GOT3 (cell line): ENCODE results near the gene FAM25A.
"Not testable (repeated sequence)": the region's sequence is repeated elsewhere in the genome, so short reads cannot be mapped to it uniquely, and the experiment has no call there.

ENCODE experiments used
- DNase-seq: peaks from one replicate; lab custom pipeline; 2025; ENCODE audit warnings: mixed read lengths; lab: John Stamatoyannopoulos, UW

FAM25A gene

DNA sequence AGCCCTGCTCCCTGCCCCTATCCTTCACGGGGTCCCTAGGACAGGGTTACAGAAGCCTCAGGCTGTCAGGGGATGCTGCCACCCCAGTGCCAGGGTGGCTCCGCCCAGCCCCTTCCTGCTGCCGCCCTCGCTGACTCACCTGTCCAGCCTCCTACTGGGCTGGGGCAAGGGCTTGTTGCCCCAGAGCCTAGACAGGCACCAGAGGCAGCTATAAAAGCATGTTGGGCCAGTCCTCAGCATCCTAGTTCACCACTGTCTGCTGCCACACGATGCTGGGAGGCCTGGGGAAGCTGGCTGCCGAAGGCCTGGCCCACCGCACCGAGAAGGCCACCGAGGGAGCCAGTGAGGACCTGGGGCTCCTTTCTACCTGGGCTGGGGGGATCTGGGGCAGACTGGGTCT is at the start of gene FAM25A:
Gene FAM25A (plus strand): TSS at position 239 of the 400 bp plus-strand sequence. CDS start 31 bp downstream, at position 270.
- not testable (repeated sequence) for DNase-seq

DNA sequence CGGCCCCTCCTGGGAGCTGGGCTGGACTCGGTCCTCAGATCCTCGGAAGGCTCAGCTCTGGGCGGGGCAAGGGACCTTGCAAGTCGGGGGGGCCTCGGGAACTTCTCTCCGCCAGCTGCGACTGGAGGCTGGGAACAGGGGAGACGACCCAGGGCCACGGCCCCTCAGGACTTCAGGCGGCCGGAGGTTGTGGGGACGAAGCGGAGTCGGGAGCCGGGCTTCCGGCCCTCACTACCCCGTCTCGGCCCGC is 49.2 kb upstream of the FAM25A start:
- DNase-seq, result no peak

DNA sequence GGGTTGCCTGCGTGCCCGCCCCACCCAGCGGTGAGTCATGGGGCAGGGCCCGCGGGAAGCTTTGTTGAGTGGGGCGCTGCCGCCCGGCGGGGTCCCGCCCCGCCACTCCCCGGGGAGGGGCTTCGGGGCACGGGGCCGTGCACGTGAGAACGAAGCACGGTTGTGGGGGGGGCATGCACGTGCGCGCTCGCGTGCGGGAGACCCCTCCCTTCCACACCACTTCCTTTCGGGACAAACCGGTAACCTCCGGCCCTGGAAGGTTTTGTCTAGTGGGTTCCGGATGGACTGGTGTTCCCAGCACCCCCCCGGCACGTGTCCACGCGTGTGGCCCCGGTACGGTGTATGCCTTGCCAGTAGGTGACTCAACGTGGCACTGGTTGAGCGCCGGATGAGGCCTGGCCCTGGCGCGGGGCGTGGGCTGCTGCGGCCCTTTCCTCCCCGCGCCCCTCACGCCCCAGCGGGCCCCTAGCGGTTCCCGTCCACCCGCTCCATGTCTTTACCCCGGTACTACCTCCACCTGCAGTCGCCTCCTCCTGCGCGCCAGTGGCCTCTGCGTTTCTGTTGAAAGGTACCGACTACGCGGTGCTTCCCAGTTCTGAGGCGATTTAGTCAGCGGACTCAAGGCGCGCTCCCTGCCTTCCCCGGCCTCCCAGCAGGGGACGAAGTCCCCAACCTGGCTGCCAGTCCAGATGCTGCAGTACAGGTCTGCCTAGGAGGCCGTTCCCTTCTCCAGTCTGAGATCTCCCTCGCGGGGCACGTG is 48.7 kb upstream of the FAM25A start:
- peak; percentile 72 for DNase-seq

DNA sequence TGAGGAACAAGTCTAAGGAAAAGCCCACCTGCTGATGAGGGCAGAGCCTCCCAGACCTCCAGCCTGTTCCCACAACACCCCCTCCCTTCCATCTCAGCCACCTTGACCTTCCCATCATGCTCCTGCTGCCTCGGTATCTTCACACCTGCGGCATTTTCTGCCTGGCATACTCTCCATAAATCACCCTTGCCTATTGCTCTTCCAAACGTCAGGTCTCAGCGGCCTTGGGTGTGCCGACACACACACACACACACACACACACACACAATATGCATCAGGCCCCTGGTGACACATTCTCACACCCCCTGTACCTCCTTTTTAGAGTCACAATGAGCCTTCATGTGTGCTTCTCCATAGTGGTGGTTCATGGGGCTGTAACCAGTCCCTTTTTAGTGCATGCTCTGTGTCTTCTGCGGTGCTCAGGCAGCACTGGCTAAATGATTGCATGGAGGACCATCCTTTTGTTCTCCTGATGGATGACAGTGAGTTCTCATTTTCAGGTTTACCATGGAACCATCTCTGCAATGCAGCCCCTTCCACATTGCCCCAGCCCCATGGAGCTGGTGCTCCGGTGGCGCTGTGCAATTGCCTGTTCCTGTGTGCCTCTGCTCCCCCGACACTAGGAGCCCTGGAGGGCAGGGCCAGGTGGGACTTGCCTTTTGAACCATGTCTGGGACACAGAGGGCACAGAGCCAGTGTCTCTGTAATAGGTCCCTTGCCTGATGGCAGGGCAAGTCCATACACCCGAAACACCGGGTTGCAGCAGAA is 47.3 kb upstream of the FAM25A start:
- DNase-seq, result no peak

DNA sequence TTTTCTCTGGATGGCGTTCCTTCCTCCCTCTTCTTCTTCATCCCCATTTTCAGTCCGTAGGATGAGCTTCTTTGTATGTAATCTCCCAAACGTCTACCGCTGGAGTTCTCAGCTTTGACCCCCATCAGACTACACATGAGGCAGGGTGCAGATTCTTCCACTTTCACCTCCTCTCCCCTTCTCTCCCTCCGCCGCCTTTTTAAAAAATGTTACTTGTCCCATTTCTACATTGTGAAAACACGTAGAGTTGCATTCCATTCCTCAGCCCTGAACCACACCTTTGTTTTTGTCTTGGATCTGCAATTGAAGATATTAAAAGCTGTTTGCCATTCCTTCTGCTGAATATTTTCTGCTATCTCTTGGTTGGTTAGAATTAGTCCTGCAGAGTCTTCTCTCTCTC is 45.6 kb upstream of the FAM25A start:
- DNase-seq, result no peak

DNA sequence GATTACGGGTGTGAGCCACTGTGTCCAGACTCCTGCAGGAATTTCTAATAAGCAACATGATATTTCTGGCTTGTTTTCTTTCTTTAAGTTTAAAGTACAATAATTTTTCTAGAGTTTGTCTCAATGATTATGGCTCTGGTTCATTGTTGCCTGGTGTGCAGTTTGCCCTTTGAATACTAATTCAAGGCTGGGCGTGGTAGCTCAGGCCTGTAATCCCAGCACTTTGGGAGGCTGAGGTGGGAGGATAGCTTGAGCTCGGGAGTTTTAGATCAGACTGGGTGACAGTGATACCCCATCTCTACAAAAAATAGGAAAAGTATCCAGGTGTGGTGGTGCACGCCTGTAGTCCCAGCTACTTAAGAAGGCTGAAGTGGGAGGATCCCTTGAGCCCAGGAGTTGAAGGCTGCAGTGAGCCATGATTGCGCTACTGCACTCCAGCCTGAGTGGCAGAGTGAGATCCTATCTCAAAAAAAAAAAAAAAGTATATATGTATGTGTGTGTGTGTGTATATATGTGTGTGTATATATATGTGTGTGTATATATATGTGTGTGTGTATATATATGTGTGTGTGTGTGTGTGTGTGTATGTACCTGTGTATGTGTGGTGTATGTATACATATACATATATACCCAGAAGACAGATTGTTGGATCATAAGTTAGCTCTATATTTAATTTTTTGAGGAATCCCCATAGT is 43.6 kb upstream of the FAM25A start:
- no peak for DNase-seq

DNA sequence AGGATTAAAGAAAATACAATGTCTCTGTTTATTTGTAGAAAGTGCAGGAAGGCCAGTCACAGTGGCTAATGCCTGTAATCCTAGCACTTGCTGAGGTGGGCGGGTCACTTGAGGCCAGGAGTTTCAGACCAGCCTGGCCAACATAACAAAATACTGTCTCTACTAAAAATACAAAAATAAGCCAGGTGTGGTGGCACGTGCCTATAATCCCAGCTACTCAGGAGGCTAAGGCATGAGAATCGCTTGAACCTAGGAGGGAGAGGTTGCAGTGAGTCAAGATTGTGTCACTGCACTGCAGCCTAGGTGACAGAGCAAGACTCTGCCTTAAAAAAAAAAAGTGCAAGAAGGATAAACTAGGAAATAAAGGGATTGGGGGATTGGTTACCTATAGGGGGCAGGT is 41.6 kb upstream of the FAM25A start:
- not testable (repeated sequence) for DNase-seq

DNA sequence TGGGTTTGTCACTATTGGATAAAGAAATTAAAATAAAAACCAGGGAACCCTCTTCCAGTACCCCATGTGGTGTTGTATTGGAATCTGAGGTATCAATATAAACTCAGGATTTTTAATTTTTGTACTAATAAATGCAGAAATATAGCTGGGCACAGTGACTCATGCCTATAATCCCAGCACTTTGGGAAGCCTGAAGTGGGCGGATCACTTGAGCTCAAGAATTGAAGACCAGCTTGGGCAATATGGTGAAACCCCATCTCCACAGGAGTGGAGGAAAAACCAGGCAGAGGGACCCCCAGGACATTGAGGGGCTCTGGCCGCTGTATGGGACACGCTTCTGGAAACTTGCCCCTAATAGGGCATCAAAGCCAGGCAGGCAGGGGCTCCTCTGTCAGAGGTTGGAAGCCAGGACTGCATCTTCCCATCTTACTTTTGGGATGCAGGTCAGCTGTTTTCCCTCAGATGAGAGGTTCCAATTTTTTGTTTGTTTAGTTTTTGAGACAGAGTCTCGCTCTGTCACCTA is 40.7 kb upstream of the FAM25A start:
- no peak for DNase-seq

DNA sequence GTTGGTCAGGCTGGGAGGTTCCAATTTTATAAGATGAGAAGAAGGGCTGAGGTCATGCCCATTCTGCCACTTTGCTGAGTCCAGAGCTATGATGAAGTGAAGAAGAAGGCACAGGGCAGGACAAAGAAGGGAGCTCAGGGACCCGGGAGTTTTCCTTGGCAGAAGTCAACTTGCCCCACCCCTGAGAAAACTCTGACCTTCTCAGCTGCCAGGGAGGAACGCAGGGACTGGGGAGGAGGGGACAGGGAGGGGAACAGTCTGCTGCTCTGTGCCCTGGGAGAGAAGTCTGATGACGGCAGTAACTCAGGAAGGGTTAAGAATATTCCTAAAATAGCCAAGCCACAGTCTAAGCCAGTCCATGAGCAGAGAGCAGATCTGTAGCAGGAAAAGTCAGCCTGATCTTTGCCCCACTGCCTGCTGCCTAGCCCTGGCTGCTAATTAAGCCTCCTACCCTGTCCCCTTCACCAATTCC is 40.1 kb upstream of the FAM25A start:
- DNase-seq, result no peak

DNA sequence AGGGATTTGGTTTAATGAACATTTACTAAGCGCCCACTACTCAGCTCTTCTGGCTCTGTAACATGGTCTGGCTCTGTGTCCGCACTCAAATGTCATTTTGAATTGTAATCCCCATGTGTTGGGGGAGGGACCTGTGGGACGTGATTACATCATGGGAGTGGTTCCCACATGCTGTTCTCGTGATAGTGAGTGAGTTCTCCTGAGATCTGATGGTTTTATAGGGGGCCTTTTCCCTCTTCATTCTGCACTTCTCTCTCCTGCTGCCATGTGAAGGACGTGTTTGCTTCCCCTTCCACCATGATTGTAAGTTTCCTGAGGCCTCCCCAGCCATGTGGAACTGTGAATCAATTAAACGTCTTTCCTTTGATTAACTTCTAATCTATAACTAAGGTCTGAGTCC is 39.1 kb upstream of the FAM25A start:
- DNase-seq, result not testable (repeated sequence)

DNA sequence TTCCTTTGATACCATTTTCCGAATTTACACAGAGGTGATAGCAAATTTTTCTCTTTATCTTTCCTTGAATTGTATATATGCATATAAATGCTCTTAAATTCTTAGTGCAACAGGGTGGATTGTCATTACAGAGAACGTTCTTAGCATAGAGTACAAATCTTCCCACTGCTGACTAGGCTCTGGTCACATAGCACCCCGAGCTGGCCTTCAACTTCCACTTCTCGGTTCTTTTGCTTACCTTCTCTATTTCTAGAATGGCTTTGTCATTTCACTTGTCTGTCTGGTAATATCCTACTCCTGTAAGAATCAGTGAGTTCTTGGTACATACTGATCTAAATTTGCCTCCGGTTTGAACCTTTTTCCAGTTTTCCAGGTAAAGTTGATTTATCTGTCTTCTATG is 38.4 kb upstream of the FAM25A start:
- no peak for DNase-seq

DNA sequence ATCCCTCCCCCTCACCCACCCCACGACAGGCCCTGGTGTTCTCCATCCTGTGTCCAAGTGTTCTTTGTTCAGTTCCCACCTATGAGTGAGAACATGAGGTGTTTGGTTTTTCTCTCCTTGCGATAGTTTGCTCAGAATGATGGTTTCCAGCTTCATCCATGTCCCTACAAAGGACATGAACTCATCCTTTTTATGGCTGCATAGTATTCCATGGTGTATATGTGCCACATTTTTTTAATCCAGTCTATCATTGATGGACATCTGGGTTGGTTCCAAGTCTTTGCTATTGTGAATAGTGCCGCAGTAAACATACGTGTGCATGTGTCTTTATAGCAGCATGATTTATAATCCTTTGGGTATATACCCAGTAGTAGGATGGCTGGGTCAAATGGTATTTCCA is 35.6 kb upstream of the FAM25A start:
- not testable (repeated sequence) for DNase-seq

DNA sequence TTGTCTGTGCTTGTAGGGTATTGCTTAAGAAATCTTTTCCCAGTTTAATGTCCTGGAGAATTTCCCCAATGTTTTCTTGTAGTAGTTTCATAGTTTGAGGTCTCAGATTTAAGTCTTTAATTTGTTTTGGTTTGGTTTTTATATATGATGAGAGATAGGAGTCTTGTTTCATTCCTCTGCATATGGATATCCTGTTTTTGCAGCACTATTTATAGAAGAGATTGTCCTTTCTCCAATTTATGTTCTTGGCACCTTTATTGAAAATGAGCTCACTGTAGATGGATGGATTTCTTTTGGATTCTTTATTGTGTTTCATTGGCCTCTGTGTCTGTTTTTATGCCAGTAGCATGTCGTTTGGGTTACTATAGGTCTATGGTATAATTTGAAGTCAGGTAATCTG is 31.6 kb upstream of the FAM25A start:
- DNase-seq, result no peak

DNA sequence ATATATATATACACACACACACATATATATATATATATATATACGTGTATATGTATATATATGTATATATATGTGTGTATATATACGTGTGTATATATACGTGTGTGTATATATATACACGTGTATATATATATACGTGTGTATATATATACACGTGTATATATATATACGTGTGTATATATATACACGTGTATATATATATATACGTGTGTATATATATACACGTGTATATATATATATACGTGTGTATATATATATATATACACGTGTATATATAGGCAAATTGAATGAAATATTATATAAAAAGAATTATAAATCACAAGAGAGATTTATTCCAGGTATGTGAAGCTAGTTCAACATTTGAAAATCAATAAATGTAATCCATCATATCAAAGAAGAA is 28.7 kb upstream of the FAM25A start:
- DNase-seq, result not testable (repeated sequence)

DNA sequence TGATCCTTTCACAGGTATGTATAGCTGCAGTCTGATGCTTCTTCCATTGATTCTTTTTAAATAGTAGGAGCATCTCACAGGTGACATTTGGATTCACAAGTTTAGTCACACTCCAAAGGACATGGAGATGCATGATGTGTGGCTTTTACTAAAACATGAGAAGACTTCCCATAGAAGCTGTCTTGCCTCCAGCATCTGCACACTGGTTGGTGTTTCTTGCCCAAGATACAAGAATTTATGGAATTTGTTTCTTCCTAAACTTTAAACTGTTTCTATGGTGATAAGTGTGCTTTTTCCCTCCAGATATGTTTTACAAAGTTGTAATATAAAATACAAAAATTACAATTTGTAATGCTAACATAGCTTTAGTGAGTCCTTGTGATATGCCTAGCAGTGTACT is 27.6 kb upstream of the FAM25A start:
- no peak for DNase-seq

DNA sequence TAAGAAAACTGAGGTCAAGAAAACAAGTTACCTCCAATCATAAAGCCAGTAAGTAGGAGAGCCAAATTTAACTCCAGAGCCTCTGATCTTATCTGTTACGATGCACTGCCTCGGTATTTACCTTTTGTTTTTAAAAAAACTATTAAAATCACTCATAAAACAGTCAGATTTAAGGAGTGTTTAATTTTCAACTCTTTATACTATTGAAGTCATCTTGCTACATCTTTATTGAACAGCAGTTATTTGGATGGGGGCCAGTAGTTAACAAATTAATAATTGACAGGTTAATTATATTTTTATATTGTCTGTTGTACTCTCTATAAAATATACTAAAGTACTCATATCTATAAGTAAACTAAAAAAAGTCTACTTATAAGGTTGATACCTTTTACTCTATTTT is 27.2 kb upstream of the FAM25A start:
- DNase-seq, result no peak

DNA sequence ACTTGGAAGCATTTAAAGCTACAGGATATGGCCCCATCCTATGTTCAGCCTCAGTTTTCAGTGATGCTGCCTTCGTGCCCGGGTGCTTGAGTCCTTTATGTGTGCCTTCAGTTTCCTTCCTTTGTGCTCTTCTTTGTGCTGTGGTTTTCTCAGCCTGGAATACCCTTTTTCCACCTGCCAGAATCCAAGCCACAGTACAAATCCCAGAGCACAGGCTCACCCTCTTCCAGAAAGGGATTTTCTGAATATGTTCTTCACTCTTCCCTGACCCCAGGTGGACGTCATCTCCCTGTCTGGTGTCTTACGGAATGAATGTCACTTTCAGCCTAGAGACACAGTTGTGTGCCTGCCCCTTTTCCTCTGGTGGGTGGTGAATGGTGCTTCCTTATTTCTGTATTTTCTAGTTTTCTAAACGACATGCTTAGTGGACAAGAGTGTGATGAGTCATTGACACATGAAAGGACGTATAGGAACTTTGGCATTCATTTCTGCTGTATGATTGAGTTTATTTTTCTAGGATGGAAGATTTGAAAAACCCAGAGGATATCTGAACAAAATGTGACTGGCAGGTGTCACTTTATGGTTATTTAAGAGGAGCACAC is 20.2 kb upstream of the FAM25A start:
- not testable (repeated sequence) for DNase-seq

DNA sequence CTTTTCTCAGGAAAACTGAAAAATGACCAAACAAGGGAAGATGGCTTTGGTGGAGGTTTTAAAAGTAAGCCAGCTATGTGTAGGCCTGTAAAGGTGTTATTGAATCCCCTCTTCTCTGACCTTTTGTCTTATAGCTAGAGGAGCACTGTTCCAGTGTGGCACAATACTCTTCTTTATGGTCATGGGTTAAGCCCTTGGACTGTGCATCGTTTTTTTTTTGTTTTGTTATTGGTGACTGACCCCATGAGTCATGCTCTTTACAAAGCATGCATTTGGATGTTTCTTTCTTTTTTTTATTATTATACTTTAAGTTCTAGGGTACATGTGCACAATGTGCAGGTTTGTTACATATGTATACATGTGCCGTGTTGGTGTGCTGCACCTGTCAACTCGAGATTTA is 19.6 kb upstream of the FAM25A start:
- DNase-seq, result no peak

DNA sequence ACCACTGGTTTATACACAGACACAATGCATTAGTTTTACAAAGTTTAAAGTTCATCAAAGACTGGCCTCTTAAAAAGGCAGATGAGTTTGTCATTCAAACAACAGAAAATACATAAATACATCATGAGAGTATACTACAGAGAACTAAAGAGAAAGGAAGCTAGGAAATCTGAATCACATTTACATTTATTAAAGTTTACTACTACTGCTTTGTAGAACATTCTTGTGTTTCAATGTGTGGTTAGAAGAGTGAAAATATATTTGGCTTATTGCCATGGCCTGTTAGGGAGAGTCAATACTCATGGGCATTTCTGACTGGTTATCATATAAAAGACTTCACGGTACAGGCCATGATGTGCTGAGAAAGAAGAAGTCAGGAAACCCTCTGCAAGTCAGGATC is 13.0 kb upstream of the FAM25A start:
- not testable (repeated sequence) for DNase-seq

DNA sequence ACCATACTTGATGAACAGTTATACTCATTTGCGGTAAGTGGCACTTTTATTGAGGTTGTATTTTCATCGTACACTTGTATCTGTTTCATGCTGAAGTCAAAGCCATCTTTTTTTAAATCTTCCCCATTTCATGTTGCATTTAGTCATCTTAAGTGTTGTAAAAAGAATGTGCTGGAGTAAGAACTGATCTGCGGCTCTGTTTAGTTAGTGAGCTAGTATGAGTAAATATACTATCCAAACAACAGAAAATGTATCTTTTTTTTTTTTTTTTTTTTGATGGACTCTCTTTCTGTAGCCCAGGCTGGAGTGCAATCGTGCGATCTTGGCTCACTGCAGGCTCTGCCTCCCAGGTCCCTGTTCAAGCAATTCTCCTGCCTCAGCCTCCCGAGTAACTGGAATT is 12.4 kb upstream of the FAM25A start:
- not testable (repeated sequence) for DNase-seq

DNA sequence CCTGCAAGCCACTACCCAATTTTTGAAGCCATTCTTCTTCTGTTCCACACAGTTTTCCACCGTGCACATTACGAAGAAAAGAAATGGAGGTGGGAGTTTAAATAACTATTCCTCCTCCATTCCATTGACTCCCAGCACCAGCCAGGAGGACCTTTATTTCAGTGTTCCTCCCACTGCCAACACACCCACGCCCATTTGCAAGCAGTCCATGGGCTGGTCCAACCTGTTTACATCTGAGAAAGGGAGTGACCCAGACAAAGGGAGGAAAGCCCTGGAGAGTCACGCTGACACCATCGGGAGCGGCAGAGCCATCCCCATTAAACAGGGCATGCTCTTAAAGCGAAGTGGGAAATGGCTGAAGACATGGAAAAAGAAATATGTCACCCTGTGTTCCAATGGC is 11.8 kb upstream of the FAM25A start:
- DNase-seq, result not testable (repeated sequence)

DNA sequence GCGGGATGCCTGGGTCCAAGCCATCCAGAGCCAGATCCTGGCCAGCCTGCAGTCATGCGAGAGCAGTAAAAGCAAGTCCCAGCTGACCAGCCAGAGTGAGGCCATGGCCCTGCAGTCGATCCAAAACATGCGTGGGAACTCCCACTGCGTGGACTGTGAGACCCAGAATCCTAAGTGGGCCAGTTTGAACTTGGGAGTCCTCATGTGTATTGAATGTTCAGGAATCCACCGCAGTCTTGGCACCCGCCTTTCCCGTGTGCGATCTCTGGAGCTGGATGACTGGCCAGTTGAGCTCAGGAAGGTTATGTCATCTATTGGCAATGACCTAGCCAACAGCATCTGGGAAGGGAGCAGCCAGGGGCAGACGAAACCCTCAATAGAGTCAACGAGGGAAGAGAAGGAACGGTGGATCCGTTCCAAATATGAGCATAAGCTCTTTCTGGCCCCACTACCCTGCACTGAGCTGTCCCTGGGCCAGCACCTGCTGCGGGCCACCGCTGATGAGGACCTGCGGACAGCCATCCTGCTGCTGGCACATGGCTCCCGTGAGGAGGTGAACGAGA is 10.9 kb upstream of the FAM25A start:
- DNase-seq, result not testable (repeated sequence)
